GM21381 (cell line): ENCODE measurements around the gene ASB6.
"Not testable (repeated sequence)": the region's sequence is repeated elsewhere in the genome, so short reads cannot be mapped to it uniquely, and the experiment has no call there.

Source experiments
- ATAC-seq: cut with Tn5 transposase; IDR thresholded peaks from one replicate; pipeline ENCODE4 v1.9.1; 2021; ENCODE audit warnings: mild to moderate bottlenecking, moderate library complexity; ENCODE audit not compliant: unreplicated experiment

The ASB6 gene

GRCh38 chr9:129667850-129668249, 25.9 kb upstream of the ASB6 start:
- no peak for ATAC-seq

DNA sequence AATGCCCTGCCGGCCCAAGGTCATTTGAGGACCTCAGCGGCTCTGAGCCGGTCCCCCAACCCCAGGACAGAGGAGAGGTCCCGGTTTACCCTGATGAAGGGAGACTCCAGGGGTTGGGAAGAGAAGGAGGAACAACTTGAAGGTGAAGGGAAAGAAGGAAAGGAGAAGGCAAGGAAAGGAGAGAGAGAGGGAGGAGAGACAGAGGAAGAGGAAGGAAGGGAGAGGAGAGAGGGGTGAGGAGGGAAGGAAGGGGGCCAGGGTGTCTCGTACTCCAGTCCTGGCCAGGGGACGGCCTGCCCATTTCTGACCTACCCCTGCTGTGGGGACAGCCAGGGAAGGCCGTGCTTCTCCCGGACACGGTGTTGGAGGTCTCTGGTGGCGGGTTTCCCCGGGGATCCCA, 25.4 kb upstream of the ASB6 start:
- no peak for ATAC-seq

- ATAC-seq, result no peak
Observed at GRCh38 chr9:129666575-129666974, 24.6 kb upstream of the ASB6 start.

- ATAC-seq, result no peak
Observed at GRCh38 chr9:129665814-129666520, 24.0 kb upstream of the ASB6 start.

DNA sequence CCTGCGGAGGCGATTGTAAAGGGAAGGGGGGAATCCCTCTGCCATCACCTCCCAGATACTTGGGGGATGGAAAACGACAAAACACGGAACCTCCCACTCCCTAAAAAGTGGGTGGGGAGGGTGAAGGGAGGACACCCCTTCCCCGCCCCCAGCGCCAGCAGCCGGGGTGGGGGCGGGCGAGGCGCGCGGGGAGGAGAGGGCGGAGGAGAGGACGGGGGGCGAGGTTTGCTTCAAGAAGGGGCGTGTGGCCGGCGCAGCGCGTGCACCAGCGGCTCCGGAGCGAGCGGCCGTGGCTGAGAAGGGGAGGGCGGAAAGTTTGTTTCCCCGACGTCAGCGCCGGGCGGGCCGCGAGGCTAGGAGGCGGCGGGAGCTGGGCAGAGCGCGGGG, 23.4 kb upstream of the ASB6 start, which contains the start of gene PRRX2:
TSS of gene PRRX2 (plus strand) at position 259 of the 387 bp plus-strand sequence. CDS start 221 bp downstream, outside the sequence.
- ATAC-seq, result no peak

DNA sequence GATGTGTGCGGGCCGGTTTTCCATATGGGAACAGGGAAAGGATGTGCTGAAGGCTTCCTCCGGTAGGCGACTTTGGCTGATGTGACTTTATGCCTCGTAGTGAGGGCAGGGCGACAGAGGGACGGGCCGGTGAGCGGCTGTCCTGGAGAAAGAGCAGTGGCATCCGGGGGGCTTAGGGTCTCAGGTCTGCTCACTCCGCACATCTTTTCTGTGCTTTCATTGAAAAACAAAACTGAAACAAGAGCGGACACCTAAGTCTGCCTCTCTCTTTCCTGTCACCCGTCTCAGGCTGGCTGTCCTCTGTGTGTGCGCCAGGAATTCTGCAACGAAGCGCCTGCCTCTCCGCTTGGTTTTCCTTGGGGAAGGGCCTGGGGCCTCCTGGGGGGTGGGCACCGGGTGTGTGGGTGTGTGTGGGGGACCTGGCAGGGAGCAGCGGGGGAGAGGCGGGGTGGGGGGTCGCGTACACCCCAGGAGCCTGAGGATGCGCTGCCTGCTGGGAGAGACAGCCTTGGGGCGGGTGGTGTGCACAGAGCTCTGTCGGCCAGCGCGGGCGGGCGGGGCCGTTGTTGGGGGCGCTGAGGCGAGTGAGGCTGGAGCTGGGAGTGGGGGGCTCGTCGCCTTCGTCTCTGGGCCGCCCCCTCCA, 22.9 kb upstream of the ASB6 start:
- ATAC-seq, result no peak

- not testable (repeated sequence) for ATAC-seq
Observed at GRCh38 chr9:129662239-129662638, 20.3 kb upstream of the ASB6 start.

DNA sequence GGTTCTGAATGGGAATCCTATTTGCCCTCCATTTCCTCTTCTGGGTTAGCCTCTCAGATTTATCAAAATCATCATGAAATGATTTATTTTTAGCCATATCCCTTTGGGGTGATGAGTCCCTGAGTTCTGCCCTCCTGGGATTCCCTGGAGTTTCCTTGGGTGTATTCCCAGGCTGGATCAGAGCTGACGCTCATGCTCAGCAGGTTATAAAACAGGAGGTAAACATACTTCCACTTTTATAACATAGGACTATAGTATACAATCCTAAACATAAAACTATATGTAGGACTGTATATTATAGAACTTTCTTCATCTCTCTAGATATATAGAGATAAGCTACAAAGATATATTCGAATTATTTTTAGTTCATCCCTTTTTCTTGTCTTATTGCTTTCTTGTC, 19.1 kb upstream of the ASB6 start:
- no peak for ATAC-seq

- no peak for ATAC-seq
Observed at GRCh38 chr9:129656795-129657390, 14.9 kb upstream of the ASB6 start.

GRCh38 chr9:129655696-129656095, 13.7 kb upstream of the ASB6 start:
- no peak for ATAC-seq

DNA sequence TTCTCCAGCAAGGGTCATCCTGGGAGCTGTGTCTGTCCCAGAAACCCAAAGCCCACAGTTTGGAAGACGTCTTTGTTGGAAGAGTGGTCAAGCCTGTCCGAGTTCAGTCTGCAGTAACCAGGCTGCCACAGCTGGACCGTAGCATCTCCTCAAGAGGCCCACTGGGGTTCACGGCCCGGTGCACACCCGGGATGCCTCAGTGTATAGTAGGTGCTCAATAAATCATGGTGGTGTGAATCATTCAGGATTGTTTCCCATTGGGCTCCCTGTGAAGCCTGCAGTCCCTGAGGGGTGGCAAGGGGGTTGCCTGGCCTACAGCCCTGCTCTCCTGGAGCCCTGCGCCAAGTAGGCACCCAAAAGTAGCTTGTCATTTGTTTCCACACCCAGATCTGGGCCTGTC, 13.2 kb upstream of the ASB6 start:
- ATAC-seq, result no peak

GRCh38 chr9:129654554-129655040, 12.6 kb upstream of the ASB6 start:
- ATAC-seq, result no peak

DNA sequence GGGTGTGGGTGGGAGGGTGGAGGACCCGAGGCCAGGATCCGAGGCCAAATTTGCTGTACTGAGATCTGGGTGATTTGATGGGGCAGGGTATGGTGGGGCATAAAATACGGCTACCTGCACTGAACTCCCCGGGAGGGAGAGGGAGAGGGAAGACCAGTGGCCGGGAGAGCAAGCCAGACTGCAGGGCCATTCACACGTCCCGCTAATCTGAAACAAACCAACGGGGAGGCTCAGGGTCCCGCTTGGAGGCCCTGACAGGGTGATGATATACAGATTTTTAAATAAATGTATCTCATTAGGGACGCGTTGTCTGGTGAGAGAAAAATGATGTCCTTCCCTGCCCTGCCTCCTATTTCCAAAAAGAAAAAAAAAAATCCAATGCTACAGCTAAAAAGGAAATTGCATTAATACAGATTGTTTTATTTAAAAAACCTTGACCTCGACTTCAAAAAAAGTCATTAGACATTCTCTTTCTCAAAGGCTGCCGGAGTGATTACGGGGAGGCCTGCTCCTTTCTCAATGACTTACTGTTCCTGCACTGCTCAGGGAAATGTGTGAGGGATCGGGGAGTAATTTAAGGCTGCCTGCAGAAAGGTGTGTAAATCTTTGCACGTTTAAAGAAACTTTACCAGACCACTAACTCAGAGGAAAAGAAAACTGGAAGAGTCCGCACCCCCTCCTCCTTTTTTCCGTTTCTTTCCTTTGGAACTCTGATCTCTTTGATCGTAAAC, 12.0 kb upstream of the ASB6 start:
- no peak for ATAC-seq

- ATAC-seq, result no peak
Observed at GRCh38 chr9:129650680-129651235, 8.8 kb upstream of the ASB6 start.

DNA sequence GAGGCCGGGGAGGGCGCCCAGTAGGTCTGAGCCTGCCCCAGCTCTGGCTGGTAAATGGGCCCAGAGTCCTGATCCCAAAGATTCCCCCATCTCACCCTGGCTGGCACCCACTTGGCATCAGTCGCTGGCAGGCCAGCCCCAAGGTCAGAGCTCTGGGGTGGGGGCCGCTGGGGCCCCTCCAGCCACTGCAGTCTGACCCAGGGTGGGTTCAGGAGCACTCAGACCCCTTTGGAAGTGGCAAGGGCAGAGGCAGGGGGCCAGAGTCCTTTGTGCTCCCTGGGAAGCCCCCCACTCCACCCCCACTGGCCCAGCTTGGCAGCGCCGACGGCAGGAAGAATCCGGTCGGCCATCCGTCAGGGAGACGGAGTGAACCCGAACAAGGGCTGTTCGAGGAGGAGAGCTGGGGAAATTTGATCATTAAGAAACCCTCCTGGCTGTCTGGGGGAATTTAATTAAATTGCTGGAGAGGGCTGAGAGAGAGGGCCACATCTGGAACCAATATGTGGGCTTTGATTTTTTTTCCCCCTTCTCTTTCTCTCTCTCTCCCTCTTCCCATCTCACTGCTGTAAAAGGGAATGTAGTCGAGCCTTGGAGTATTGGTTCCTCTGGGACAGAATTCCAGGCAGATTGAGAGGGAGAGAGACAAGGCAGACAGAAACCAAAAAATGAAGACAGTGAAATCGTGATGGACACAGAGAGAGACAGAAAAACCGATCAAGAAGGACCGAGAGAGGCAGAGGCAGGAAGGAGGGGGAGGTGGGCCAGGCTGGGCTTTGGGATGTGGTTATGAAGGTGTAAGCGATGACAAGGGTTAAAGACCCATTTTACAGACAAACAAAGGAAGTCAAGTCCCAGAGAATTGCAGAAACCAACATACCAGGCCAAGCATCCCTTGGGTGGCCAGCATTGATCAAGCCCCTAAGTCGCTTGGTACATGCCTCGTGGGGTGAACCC, 8.1 kb upstream of the ASB6 start:
- ATAC-seq, result no peak

- ATAC-seq, result no peak
Observed at GRCh38 chr9:129648764-129649115, 6.8 kb upstream of the ASB6 start.

GRCh38 chr9:129648092-129648763, 6.3 kb upstream of the ASB6 start:
- no peak for ATAC-seq

- no peak for ATAC-seq
Observed at GRCh38 chr9:129647635-129648034, 5.7 kb upstream of the ASB6 start.

DNA sequence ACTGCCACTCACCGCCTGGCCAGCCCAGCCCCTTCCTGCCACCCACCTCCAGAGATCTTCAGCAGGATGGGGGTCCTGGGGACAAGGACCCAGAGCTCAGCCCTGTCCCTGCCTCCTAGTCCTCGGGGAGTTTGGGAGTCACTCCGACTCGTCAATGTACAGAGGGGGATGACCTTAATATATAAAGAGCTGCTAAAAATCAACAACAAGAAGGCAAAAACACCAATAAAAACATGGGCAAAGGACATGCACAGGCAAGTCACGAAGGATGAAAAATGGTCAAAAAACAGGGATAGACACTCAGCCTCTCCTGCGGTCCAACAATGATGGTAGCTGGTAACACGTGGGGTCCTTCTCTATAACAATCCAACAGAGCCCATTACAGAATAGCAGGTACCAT, 4.7 kb upstream of the ASB6 start:
- no peak for ATAC-seq

DNA sequence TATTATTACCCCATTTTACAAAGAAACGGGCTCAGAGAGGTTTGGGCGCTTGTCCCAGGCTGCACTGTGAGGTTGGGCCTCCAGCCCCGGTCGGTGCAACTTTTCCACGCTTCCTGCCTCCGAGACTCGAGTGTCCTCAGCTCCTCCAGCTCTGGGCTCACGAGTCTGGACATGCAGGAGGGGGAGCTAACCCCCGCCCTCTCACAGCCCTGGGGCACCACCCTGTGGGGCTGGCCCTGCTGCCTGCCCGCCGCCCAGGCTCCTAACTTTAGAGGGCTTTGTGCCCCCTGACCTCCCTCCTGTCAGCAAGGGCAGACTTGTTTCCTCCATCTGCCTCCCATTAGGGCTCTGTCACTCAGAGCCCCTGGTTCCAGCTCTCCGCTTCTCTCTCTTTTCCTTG, 4.3 kb upstream of the ASB6 start:
- no peak for ATAC-seq
